GM19372 (cell line): ENCODE results near the gene ATP6V1B1.

Experiments
- ATAC-seq: cut with Tn5 transposase; IDR thresholded peaks from one replicate; pipeline ENCODE4 v1.9.1; 2021; ENCODE audit warnings: mild to moderate bottlenecking, low read depth, moderate library complexity; ENCODE audit not compliant: unreplicated experiment

Gene ATP6V1B1

DNA sequence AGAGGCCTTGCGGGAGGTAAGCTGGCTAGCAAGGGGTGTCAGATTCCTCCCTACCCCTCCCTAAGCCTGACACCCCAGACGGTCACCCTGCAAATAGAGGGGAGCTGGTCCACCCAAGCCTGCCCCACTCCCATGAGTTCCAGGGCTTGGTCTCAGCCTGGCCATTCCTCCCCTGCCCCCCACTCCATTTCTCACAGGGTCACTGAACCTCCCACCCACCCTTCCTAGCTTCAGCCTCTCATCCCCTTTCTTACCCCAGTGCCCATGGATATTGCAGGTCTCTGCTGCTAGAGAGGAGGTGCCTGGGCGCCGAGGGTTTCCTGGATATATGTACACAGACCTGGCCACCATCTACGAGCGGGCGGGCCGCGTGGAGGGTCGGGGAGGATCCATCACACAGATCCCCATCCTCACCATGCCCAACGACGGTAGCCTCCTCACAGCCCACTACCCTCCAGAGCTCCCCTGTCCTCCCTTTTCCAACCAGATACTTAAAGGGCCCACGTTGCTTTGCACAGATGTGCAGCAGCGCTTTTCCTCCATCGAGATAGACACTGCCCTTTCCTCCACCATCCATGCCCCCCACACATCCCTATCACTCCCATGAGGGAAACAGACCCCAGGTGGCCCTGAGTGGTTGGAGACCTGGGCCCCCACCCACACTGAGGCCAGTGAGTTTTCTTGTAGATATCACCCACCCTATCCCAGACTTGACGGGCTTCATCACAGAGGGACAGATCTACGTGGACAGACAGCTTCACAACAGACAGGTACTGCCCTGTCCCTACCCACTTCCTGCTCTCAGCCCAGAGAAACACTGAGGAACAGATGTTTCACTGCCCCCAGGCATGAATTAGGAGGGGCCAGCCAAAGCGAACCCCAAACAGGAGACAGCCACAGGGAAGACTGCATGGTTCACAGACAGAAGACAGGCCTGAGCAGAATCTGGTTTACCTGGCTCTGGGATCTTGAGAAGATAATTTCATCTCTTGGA is 27.5 kb downstream of the ATP6V1B1 start:
- ATAC-seq: no peak

GRCh38 chr2:70964133-70964532 is 28.4 kb downstream of the ATP6V1B1 start:
- ATAC-seq: no peak

DNA sequence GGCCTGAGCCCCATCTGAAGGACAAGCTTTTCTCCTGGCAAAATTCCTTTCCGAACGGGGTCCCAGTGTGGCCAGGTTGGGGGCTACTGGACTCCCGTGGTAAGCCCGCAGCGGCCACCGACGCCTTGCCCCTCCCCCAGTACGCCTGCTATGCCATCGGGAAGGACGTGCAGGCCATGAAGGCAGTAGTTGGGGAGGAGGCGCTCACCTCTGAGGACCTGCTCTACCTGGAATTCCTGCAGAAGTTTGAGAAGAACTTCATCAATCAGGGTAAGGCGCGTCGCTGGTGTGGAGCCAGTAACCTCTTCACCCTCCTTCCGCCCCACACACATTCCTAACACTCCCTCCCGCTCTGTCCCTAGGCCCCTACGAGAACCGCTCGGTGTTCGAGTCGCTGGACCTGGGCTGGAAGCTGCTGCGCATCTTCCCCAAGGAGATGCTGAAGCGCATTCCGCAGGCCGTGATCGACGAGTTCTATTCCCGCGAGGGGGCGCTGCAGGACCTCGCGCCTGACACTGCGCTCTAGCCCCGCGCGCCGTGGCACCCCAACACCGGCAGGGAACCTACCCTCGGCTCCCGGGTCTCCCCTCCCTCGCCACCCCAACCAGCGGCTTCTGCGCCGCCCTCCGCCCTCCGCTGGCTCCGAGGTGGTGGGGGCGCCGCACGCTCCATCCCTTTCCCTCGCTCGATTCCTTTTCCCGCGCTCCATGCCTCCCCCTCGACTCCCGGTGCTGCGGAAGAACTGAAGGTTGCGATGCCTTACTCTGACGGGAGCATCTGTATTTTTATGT is 29.1 kb downstream of the ATP6V1B1 start:
- peak; percentile 90 for ATAC-seq

DNA sequence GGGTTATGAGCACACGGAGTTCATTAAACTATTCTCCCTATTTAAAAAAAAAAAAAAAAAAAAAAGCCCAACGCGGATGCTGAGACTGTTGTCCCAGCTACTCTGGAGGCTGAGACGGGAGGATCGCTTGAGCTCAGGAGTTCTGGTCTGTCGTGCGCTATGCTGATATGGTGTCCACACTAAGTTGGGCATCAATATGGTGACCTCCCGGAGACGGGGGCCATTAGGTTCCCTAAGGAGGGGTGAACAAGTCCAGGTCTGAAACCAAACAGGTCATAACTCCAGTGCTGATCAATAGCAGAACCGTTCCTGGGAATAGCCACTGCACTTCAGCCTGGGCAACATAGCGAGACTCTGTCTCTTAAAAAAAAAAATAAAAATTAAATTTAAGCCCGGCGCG is 29.8 kb downstream of the ATP6V1B1 start:
- no peak for ATAC-seq

DNA sequence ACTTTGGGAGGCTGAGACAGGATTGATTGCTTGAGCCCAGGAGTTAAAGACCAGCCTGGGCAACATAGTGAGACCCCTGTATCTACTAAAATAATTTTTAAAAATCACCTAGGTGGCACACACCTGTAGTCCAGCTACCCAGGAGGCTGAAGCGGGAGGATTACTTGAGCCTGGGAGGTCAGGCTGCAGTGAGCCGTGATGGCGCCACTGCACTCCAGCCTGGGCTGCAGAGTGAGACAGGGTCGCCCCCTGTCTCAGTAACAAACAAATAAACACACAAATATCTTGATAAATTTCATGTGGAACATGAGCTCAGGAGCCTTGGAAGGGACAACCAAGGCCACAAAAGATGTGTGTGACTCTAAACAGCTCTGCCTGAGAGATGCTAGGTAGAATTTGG is 31.0 kb downstream of the ATP6V1B1 start:
- ATAC-seq: no peak

GRCh38 chr2:70967189-70967588 is 31.5 kb downstream of the ATP6V1B1 start:
- no peak for ATAC-seq

- no peak for ATAC-seq
These were observed 38.9 kb downstream of the ATP6V1B1 start for GRCh38 chr2:70974592-70974991.

GRCh38 chr2:70975237-70975636 is 39.5 kb downstream of the ATP6V1B1 start:
- ATAC-seq: no peak

DNA sequence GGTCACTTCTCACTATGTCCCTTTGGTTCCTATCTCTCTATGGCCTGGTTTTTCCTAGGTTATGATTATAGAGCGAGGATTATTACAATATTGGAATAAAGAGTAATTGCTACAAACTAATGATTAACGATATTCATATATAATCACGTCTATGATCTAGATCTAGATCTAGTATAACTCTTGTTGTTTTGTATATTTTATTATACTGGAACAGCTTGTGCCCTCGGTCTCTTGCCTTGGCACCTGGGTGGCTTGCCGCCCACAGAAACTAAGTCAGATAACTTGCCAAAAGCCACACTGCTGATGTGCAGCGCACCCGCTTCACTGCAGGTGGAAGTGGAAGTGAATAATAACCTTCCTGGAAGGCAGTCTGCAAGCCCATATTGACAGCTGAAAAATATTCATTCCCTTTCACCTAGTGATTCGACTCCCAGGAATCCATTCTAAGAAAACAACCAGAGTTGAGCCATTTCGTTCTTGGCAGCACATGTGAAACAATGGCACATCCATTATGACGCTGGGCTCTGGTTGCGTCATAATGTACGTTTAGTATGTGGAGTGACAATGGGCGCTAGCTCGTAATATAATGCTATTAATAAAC is 42.0 kb downstream of the ATP6V1B1 start:
- ATAC-seq: no peak

DNA sequence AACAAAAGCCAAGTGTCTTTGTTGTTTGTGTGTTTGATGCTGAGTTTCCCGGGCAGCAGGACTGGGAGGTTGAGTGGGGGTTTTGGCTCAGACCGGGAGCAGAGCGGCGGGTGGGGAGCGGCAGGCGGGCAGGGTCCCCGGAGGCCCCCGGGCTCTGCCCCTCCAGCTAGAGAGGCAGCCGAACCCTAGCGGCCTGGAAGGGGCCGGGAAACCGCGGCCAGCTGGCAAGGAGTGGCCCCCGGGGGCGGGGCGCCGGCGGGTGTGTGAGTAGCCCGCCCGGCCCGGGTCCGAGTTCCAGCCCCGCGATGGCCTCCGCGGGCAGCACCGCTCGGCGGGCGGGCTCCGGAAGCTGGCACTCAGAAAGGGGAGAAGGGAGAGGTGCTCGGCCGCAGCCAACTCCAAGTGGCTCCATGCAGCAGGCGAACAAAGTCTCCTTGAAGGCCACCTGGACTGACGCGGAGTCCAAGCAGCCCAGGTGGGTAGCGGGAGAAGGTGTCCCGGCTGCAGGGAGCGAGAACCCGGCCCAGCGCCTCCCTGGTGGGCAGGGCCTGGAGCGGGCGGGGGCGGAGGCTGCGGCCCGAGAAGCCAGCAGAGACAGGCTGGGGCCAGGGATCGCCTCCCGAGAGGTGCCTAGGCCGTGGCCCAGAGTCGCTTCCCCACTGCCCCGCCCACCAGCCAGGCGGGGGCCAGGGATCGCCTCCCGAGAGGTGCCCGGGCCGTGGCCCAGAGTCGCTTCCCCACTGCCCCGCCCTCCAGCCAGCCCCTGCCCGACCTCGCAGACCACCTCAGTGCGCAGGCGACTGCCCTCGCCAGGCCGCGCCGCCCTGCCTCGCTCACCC is 42.9 kb downstream of the ATP6V1B1 start, which contains the start of gene ANKRD53:
Gene ANKRD53 (plus strand): TSS at position 290 of the 839 bp plus-strand sequence. CDS start 16 bp downstream, at position 306.
- no peak for ATAC-seq

DNA sequence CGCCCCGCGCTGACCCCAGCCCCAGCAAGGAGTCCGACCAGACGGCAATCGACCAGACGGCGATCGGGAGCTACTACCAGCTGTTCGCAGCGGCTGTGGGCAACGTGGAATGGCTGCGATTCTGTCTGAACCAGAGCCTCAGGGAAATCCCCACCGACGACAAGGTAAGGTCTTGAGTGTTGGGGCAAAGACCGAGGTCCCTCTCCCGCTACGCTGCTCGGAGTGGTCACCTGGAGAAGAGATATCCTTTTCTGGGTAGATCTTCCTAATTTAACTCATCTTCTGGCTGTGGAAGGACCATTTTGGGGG is 43.4 kb downstream of the ATP6V1B1 start:
- ATAC-seq: no peak

GRCh38 chr2:70979626-70980025 is 43.9 kb downstream of the ATP6V1B1 start:
- no peak for ATAC-seq

GRCh38 chr2:70981421-70981820 is 45.7 kb downstream of the ATP6V1B1 start:
- no peak for ATAC-seq

DNA sequence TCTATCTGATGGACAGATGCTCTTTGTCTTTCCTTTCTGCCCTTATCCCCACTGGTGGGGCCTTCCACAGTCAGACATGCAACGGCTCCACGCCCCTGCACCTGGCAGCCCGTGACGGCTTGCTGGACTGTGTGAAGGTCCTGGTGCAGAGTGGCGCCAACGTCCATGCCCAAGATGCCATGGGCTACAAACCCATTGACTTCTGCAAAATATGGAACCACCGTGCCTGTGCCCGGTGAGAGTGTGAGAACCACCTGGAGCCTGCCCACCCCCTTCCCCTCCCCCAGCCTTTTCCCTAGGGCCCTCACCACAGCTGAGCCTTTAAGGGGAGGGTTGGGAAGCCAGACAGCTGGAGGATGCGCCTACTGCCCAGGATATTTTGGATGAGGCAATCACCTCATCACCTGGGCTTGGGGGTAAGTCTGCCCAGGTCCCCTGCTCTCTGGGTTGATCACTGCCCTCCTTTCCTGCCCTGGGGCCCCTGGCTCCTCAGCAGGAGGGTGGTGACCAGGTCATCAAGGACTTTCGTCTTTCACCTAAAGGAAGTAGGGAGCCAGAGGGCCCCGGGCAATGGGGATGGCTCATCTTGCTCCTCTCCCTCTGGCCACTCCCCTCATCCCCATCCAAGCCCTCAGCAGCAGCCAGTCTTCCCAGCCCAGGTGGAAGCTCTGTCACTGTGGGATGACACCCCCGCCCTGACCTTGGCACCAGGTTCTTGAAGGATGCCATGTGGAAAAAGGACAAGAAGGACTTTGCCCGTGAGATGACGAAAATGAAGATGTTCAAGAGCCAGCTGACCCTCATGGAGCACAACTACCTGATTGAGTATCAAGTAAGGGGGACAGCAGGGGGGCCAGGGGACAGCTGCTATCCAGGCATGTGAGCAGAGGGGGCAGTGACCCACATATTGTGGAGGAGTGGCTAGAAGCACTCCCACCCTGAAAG is 46.4 kb downstream of the ATP6V1B1 start:
- ATAC-seq: no peak

GRCh38 chr2:70982971-70983370 is 47.3 kb downstream of the ATP6V1B1 start:
- no peak for ATAC-seq

GRCh38 chr2:70983506-70984227 is 48.0 kb downstream of the ATP6V1B1 start:
- ATAC-seq: no peak

GRCh38 chr2:70984228-70984575 is 48.5 kb downstream of the ATP6V1B1 start:
- no peak for ATAC-seq

- ATAC-seq: peak; percentile 97
These were observed 49.0 kb downstream of the ATP6V1B1 start for GRCh38 chr2:70984576-70985282.
